Suppressor macrophage treated with lipopolysaccharide for 1 hour (primary cell): Measurements from ENCODE around the gene MYO18B.
"Not testable (repeated sequence)": the region's sequence is repeated elsewhere in the genome, so short reads cannot be mapped to it uniquely, and the experiment has no call there.

Experiments
- DNase-seq, 3 donors: peaks; one replicate each; pipeline ENCODE4 v3.0.0-alpha.2; 2020 to 2022

The MYO18B gene

GRCh38 chr22:25741692-25742626 is at the start of gene MYO18B:
MYO18B (plus strand) TSS chr22:25742188; CDS start chr22:25761093, 18,905 bp downstream.
- DNase-seq = peak in 1 of 3 donors; percentile 16

GRCh38 chr22:25692397-25693267 is 49.4 kb upstream of the MYO18B start:
- no peak for DNase-seq

GRCh38 chr22:25693268-25693565 is 48.8 kb upstream of the MYO18B start:
- DNase-seq = no peak

GRCh38 chr22:25694196-25694907 is 47.6 kb upstream of the MYO18B start:
- no peak for DNase-seq

- no peak for DNase-seq
These were observed 46.8 kb upstream of the MYO18B start for GRCh38 chr22:25695146-25695545.

- no peak for DNase-seq
These were observed 45.2 kb upstream of the MYO18B start for GRCh38 chr22:25696763-25697162.

GRCh38 chr22:25697181-25697664 is 44.8 kb upstream of the MYO18B start:
- no peak for DNase-seq

- no peak for DNase-seq
These were observed 44.0 kb upstream of the MYO18B start for GRCh38 chr22:25697978-25698377.

GRCh38 chr22:25698461-25698860 is 43.5 kb upstream of the MYO18B start:
- DNase-seq = no peak

GRCh38 chr22:25698978-25699377 is 43.0 kb upstream of the MYO18B start:
- no peak for DNase-seq

- DNase-seq = no peak
These were observed 40.8 kb upstream of the MYO18B start for GRCh38 chr22:25701056-25701780.

- peak in 2 of 3 donors; percentile 30 to 41 for DNase-seq
These were observed 39.9 kb upstream of the MYO18B start for GRCh38 chr22:25702040-25702439.

GRCh38 chr22:25702571-25703167 is 39.3 kb upstream of the MYO18B start:
- DNase-seq = peak; percentile 26 to 47 (median 29)

- DNase-seq = no peak
These were observed 37.3 kb upstream of the MYO18B start for GRCh38 chr22:25704701-25705100.

- no peak for DNase-seq
These were observed 35.8 kb upstream of the MYO18B start for GRCh38 chr22:25706197-25706596.

- not testable (repeated sequence) for DNase-seq
These were observed 33.6 kb upstream of the MYO18B start for GRCh38 chr22:25708430-25708829.

- DNase-seq = no peak
These were observed 32.2 kb upstream of the MYO18B start for GRCh38 chr22:25709758-25710157.

GRCh38 chr22:25710501-25710900 is 31.5 kb upstream of the MYO18B start:
- no peak for DNase-seq

GRCh38 chr22:25711491-25711890 is 30.5 kb upstream of the MYO18B start:
- no peak for DNase-seq

GRCh38 chr22:25712661-25713400 is 29.2 kb upstream of the MYO18B start:
- no peak for DNase-seq

- no peak for DNase-seq
These were observed 27.9 kb upstream of the MYO18B start for GRCh38 chr22:25714070-25714469.
